ENCODE data around the gene VSTM5. TPM values are rescaled to one million over a fixed set of nuclear protein-coding genes. Genes with fewer than 3 reads are reported as not detected.

VSTM5 gene
- total RNA-seq, 2 donors from 2014 or later, result not detected

DNA sequence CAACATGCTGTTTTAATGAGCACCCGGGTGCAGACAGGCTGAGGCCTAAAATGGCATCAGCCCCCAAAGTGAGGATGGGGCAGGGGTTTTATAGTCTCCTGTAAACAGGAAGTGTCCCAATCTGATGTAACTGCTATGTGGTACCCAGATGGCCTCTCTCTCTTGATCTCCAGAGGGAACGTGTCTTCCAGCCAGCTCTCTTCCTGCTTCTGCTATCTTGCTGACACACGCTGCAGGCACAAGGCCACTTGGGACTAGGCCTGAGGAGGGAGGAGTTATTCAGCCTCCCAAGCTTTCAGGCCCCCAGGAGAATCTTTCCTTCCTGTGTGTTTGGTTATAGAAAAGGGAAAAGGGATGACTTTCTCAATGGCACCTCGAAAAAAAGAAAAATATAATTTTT, 11.4 kb upstream of the VSTM5 start:
- H3K27ac ChIP-seq, result no peak overlapping the region
- no peaks in the 10 kb centered on the region for H3K27me3 ChIP-seq
- H3K36me3 ChIP-seq (replicated peaks in 1 of 2; ENCODE audit: insufficient read depth in 1 of 2, low read depth in 2 of 2), result no peaks in the 10 kb centered on the region
- DNase-seq (no peak), ATAC-seq (no peak)
- TF ChIP-seq CTCF (IDR thresholded peaks at IDR 0.05) (no peak), POLR2A (IDR thresholded peaks at IDR 0.05) (no peak)
- intact Hi-C loops (cut with DNase I), result no loop called here
- no peaks in the 10 kb centered on the region for H3K4me1 ChIP-seq
- no peaks in the 10 kb centered on the region for H3K9me3 ChIP-seq
- no peak overlapping the region for H3K4me3 ChIP-seq
- 44 to 53% methylated on average over 4 of the region's 4 CpGs for WGBS, 2 donors

GRCh38 chr11:93858121-93858775, 7.8 kb upstream of the VSTM5 start:
- no peaks in the 10 kb centered on the region for H3K36me3 ChIP-seq (replicated peaks in 1 of 2; ENCODE audit: insufficient read depth in 1 of 2, low read depth in 2 of 2)
- H3K4me1 ChIP-seq, result no peaks in the 10 kb centered on the region
- H3K9me3 ChIP-seq, result no peaks in the 10 kb centered on the region
- intact Hi-C loops (cut with DNase I), result no loop called here
- DNase-seq (no peak), ATAC-seq (no peak)
- WGBS, 2 donors, result 45 to 51% methylated on average over 3 of the region's 3 CpGs
- TF ChIP-seq CTCF (IDR thresholded peaks at IDR 0.05) (no peak), POLR2A (IDR thresholded peaks at IDR 0.05) (no peak)
- H3K27me3 ChIP-seq, result no peaks in the 10 kb centered on the region
- H3K27ac ChIP-seq, result no peak overlapping the region
- no peak overlapping the region for H3K4me3 ChIP-seq

DNA sequence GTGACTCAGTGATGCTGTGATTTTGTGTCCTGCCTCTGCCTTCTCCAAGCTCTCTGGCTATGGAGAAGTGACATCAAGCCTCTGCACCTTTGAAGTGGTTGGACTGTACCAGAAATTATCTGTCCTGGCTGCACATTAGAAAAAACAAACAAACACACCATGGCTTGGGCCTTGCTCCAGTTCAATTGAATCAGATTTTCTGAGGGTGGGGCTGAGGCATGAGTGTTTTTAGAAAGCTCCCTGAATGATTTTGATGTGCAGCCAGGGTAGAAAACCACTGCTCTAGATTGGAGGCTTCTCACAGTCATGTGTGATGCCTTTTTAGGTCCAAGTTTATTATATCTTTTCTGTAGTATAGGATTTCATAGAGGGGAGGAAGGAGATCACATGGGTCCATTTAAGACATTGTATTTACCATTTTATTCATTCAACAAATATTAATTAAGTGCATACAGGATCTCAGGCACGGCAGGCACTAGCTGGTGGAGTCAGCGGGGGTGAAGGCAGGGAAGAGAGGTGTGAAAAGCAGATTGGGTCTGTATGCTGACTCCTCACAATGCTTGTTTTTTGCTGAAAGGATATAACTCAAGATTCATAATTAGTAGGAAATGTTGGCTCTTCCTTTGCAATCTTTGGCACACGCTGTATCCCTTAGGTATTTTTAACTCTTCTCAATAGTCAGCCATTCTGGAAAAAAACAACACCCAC, 7.1 kb upstream of the VSTM5 start:
- H3K27me3 ChIP-seq, result no peaks in the 10 kb centered on the region
- TF ChIP-seq POLR2A (IDR thresholded peaks at IDR 0.05) (no peak), CTCF (IDR thresholded peaks at IDR 0.05) (no peak)
- H3K9me3 ChIP-seq, result no peaks in the 10 kb centered on the region
- DNase-seq (no peak), ATAC-seq (no peak)
- WGBS, 2 donors, result 75 to 83% methylated on average over 3 of the region's 3 CpGs
- H3K36me3 ChIP-seq (replicated peaks in 1 of 2; ENCODE audit: insufficient read depth in 1 of 2, low read depth in 2 of 2), result no peaks in the 10 kb centered on the region
- intact Hi-C loops (cut with DNase I), result no loop called here
- H3K27ac ChIP-seq, result no peak overlapping the region
- H3K4me1 ChIP-seq, result no peaks in the 10 kb centered on the region
- H3K4me3 ChIP-seq, result no peak overlapping the region

DNA sequence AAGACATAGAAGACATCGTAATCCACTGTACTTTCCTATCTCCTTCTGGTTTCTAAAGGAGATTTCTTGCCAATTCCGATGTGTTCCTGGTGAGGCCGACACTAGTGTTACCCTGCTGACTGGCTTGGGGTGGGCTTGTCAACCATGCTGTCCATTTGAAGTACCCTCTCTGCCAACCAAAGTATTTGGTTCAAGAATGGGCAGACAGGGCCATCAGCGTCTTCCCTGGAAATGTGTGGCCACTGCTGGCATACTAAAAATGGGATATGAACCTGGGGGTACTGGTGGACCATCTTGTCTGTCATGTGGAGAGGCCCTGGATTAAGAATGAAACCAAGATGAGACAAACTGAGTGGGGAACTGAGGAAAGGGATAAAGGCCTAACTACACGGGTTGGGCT, 1.8 kb upstream of the VSTM5 start:
- intact Hi-C loops (cut with DNase I), result no loop called here
- Histone ChIP-seq H3K36me3 (replicated peaks in 1 of 2; ENCODE audit: insufficient read depth in 1 of 2, low read depth in 2 of 2) (no peaks in the 10 kb centered on the region), H3K27ac (no peak overlapping the region), H3K4me3 (no peak overlapping the region), H3K27me3 (no peaks in the 10 kb centered on the region), H3K4me1 (peaks cover 13% of the 10 kb centered on the region), H3K9me3 (no peaks in the 10 kb centered on the region)
- ATAC-seq, result no peak
- 88 to 91% methylated on average over 5 of the region's 5 CpGs for whole genome bisulfite sequencing, 2 donors
- no peak for DNase-seq
- TF ChIP-seq POLR2A (IDR thresholded peaks at IDR 0.05) (no peak), CTCF (IDR thresholded peaks at IDR 0.05) (no peak)

Data from body of pancreas (tissue), 4 donors.